ENCODE data around the gene CFAP97D1.

- TF ChIP-seq CTCF (conservative IDR thresholded peaks at IDR 0.05; ENCODE audit: low read length) (no peak), EZH2phosphoT487 (IDR thresholded peaks at IDR 0.05; ENCODE audit: borderline replicate concordance, low read depth, low read length) (no peak)
These were observed 33.8 kb downstream of the CFAP97D1 start for GRCh38 chr17:43814026-43814425.
